B cell (primary cell): ENCODE data around the gene TMCC3.

Experiments used
- CTCF ChIP-seq: fragments of 200-600 bp; IDR thresholded peaks from one replicate; pipeline ENCODE4 v1.8.0; 2022; ENCODE audit warnings: antibody characterized with exemption, mild to moderate bottlenecking
- EZH2 ChIP-seq: IDR thresholded peaks from 2 replicates; pipeline ENCODE4 v1.6.1; 2012; ENCODE audit warnings: borderline replicate concordance, low read depth, mild to moderate bottlenecking, moderate library complexity, low read length; ENCODE audit not compliant: insufficient read depth, poor library complexity, severe bottlenecking

GRCh38 chr12:94677778-94678177 is 27.4 kb upstream of the TMCC3 start:
- TF ChIP-seq CTCF (no peak), EZH2 (no peak)
